Frontal cortex (tissue), 4 donors: ENCODE measurements around the gene FAM185A. TPM values are rescaled to one million over a fixed set of nuclear protein-coding genes. Genes with fewer than 3 reads are reported as not detected.

Experiments
- DNase-seq, 2 donors: peaks; one replicate each; pipeline ENCODE4 v3.0.0; 2012; ENCODE audit warnings: low spot score in 2 of 2
- FAIRE-seq: peaks from 2 replicates; lab custom pipeline; 2012; peaks lifted over from hg19 to GRCh38; lab: Jason Lieb, UNC
- small RNA-seq: library from RNA; depleted of rRNA; stranded (forward); fragments of <200 nt; gene quantifications from one replicate; pipeline ENCODE3, GENCODE V24; 2014
- total RNA-seq: library from RNA; depleted of rRNA; stranded (reverse); fragments of >200 nt; gene quantifications from one replicate; pipeline ENCODE4 v1.2.3, GENCODE V29; 2014
- donor health status: control.
- donor health status: control.
- donor health status: control.

Gene FAM185A
- total RNA-seq, 1 donor from 2014 or later = 18.3 TPM

GRCh38 chr7:102856036-102856435 is 107.2 kb downstream of the FAM185A start:
- DNase-seq (no peak), FAIRE-seq (no peak)

Small RNAs within 50 kb of the gene (small RNA-seq; reads per million reads assigned to genes)
- gene RNU6-1136P = not detected

Other genes with a start within 250 kb of the FAM185A start
- gene RASA4B, start 231.2 kb upstream of the FAM185A start, total RNA-seq = 11.4 TPM
- 1.6 TPM for gene UPK3BL2, start 205.3 kb upstream of the FAM185A start, total RNA-seq
- gene SPDYE2, start 197.8 kb upstream of the FAM185A start, total RNA-seq = not detected
- gene POLR2J3, start 176.4 kb upstream of the FAM185A start, total RNA-seq = 21.2 TPM
- 27.3 TPM for gene RASA4, start 132.2 kb upstream of the FAM185A start, total RNA-seq
- gene UPK3BL1, start 106.2 kb upstream of the FAM185A start, total RNA-seq = 9.0 TPM
- gene SPDYE2B, start 98.7 kb upstream of the FAM185A start, total RNA-seq = not detected
- gene POLR2J2, start 77.3 kb upstream of the FAM185A start, total RNA-seq = 1.2 TPM
- gene LRRC17, start 164.0 kb downstream of the FAM185A start, total RNA-seq = 15.5 TPM